HG03196 (cell line): ENCODE results near the gene RIN1.

ENCODE experiments used
- ATAC-seq: cut with Tn5 transposase; IDR thresholded peaks from one replicate; pipeline ENCODE4 v1.9.1; 2021; ENCODE audit not compliant: unreplicated experiment

The RIN1 gene

GRCh38 chr11:66284526-66285078 is 51.6 kb downstream of the RIN1 start:
- ATAC-seq, result no peak

DNA sequence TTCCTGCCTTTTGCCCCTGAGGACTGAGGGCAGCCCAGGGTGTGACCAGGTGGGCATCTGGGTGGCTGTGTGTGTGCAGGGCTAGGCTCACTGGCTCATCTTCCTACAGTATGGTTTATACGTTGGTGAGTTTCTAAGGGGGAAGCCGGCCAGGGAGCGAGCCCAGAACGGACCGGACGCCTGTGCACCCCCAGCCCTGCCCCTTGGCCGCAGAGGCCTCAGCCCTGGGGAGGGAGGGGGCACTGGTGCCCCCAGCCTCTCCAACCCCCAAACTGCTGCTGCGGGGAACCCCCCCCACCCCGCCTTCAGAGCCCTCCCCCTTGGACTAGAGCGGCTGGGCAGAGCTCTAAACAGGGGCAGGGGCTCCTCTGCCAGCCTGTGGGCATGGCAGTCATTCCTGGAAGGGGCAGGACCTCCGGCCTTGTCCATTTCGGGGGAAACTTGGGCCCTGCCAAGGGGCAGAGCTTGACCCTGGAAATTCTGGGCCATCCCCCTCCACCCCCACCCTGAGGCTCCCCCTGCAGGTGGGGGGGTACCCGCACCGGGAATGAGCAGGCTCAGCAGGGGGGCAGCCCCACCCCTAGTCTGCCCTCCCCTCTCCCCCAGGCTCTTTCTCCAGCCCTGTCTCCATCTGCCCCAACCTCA is 52.7 kb downstream of the RIN1 start:
- no peak for ATAC-seq

GRCh38 chr11:66282468-66283455 is 53.5 kb downstream of the RIN1 start:
- peak; percentile 57 for ATAC-seq
